Measurements from ENCODE around the gene NCKAP5L. TPM values are rescaled to one million over a fixed set of nuclear protein-coding genes. Genes with fewer than 3 reads are reported as not detected.

The NCKAP5L gene
- total and polyA plus RNA-seq, 9 of the 15 experiments (the other 6 are each of a cell fraction or from before 2014, with no cell fraction given): 0.01 to 14.4 (median 3.7) TPM

GRCh38 chr12:49868952-49869815 lies 41.0 kb upstream of the NCKAP5L start (continued):
- TF ChIP-seq DACH1 (IDR thresholded peaks at IDR 0.05; ENCODE audit: partially characterized antibody): peak; percentile 99
- no peak for TF ChIP-seq NFYB (IDR thresholded peaks at IDR 0.05; ENCODE audit: extremely low read depth, insufficient read length)
- TF ChIP-seq KLF6 (CRISPR knock-in tag; IDR thresholded peaks at IDR 0.05; ENCODE audit: borderline replicate concordance): peak; percentile 30; the same call in 1 of the 2 replicates
- peak; percentile 64; the same call in 1 of the 2 replicates for TF ChIP-seq ZKSCAN8 (CRISPR knock-in tag; IDR thresholded peaks at IDR 0.05)
- TF ChIP-seq GABPB1 (CRISPR knock-in tag; IDR thresholded peaks at IDR 0.05): 0 out of 2 replicates have a peak, but pooled peaks have one; percentile 45
- no peak for TF ChIP-seq FOXK2 (conservative IDR thresholded peaks at IDR 0.05 in 1 of 2, IDR thresholded peaks at IDR 0.05 in 1 of 2; ENCODE audit: low read depth in 2 of 2)
- peak; percentile 89 for TF ChIP-seq SMAD1 (IDR thresholded peaks at IDR 0.05; ENCODE audit: low read depth, low read length, partially characterized antibody)
- peak in 1 of 3 experiments; percentile 5 for TF ChIP-seq YY1 (IDR thresholded peaks at IDR 0.05; ENCODE audit: borderline replicate concordance in 1 of 3, control insufficient read depth in 1 of 3, extremely low read depth in 1 of 3, insufficient read depth in 3 of 3, insufficient read length in 1 of 3, insufficient replicate concordance in 2 of 3, low read depth in 1 of 3, low read length in 2 of 3)
- TF ChIP-seq DPF2 (IDR thresholded peaks at IDR 0.05): peak; percentile 99
- TF ChIP-seq NFIC (IDR thresholded peaks at IDR 0.05): peak; percentile 100
- peak; percentile 99 for TF ChIP-seq TAF9B (IDR thresholded peaks at IDR 0.05; ENCODE audit: partially characterized antibody)
- peak; percentile 27 for TF ChIP-seq PHF20 (IDR thresholded peaks at IDR 0.05; ENCODE audit: partially characterized antibody)
- peak; percentile 95 for TF ChIP-seq PML (IDR thresholded peaks at IDR 0.05; ENCODE audit: low read length)
- 0 out of 2 replicates have a peak, but pooled peaks have one; percentile 29 for TF ChIP-seq ZNF668 (CRISPR knock-in tag; IDR thresholded peaks at IDR 0.05)
- 0 out of 2 replicates have a peak, but pooled peaks have one; percentile 34 for TF ChIP-seq OTX1 (CRISPR knock-in tag; IDR thresholded peaks at IDR 0.05)
- peak; percentile 74; the same call in 1 of the 2 replicates for TF ChIP-seq E2F3 (CRISPR knock-in tag; IDR thresholded peaks at IDR 0.05)
- TF ChIP-seq REST (IDR thresholded peaks at IDR 0.05; ENCODE audit: borderline replicate concordance): peak; percentile 55; the same call in 1 of the 2 replicates
- peak; percentile 54; the same call in 1 of the 2 replicates for TF ChIP-seq REST (CRISPR knock-in tag; IDR thresholded peaks at IDR 0.05; ENCODE audit: low read depth)
- no peak; the same call in 1 of the 2 replicates for TF ChIP-seq ZNF324 (CRISPR knock-in tag; IDR thresholded peaks at IDR 0.05)
- TF ChIP-seq NRF1 (conservative IDR thresholded peaks at IDR 0.05 in 1 of 2, IDR thresholded peaks at IDR 0.05 in 1 of 2): peak; percentile 70 to 73

Measured in K562 (cell line).